NK-92 (cell line): Measurements from ENCODE around the gene OR2V1.
"Not testable (repeated sequence)": the region's sequence is repeated elsewhere in the genome, so short reads cannot be mapped to it uniquely, and the experiment has no call there.

ENCODE experiments used
- DNase-seq: peaks from one replicate; lab custom pipeline; 2025; ENCODE audit not compliant: unreplicated experiment; lab: John Stamatoyannopoulos, UW

The OR2V1 gene

DNA sequence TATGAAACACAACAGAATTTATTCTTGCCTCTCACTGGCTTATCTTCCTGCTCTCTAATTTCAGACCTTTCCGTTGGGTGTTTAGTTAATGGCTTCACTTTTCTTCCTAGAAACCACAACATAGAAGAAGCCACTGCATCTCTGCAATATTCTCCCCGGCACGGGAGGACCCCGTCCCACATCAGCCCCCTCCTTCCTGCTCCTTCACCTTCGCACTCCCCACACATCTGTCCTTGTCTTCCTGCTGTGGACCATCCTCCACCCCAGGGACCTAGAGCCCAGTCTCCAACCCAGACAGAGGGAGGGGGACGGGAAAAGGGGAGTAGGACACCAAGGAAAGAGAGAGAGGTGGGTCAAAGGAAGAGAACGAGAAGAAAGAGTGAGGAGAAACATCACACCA is 1.4 kb downstream of the OR2V1 start:
- no peak for DNase-seq

DNA sequence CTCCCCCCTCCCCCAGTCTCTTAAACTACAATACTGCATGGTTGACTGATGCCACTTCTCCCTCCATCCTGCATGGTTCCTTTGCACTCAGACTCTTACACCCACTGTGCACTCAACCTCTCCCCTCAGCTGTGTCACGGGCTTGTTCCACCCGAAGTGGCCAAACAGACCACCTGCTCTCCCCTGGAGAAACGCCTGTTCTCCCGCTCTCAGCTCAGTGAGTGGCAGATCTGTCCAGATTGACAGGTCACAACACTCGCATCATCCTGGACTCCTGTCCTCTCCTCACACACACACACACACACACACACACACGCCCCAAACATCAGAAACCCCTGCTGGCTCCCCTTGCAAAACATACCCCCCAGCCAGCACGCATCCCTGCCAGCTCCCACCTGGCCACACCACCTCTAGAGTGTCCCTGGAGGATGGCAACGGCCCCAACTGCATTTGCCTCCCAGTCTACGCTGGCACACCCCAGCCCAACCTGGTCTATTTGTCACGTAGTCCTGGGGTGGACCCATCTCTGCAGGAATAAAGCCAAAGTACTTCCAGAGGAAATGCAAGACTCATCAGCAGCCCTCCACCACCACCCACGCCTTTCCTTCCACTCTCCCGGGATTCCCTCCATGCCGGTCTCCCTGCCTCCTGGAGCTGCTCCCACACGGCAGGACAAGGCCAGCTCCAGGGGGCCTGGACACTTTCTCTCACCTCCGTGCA is 2.9 kb downstream of the OR2V1 start:
- no peak for DNase-seq

DNA sequence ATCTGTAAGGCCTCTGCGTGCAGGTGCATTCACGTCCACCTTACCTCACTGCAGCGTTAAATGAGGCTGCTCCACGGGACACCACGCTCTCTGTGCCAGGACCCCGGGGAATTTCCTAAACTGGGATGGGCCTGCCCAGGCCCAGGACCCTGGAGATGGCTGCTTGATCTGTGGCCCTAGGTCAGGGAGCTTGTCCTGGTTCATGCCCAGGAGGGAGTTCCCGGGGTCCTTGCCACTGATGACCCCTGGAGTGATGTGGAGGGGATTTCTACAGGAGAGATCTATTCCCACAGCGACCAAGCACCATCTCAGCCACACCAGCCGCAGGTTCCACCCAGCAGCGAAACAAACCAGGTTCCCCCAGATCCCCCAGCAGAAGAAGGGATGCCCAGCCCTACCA is 3.5 kb downstream of the OR2V1 start:
- DNase-seq: no peak

DNA sequence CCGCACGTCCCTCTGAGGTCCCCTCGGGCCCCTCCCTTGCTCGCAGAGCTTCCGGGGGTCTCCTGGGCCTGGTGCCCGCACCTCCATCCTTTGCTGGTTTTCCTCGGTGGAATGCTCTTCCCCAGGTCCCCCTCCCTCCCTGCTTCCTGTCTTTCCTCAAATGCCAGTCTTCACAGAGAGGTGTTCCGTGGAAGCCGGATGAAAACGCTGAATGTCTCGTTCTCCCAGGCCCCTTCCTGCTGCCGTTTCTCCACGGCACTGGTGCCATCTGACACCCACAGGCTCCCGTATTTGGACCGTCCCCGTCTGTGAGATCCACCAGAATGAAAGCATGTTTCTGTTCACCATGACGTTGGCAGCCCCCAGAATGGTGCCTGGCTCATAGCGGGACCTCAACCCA is 4.1 kb downstream of the OR2V1 start:
- DNase-seq: no peak

DNA sequence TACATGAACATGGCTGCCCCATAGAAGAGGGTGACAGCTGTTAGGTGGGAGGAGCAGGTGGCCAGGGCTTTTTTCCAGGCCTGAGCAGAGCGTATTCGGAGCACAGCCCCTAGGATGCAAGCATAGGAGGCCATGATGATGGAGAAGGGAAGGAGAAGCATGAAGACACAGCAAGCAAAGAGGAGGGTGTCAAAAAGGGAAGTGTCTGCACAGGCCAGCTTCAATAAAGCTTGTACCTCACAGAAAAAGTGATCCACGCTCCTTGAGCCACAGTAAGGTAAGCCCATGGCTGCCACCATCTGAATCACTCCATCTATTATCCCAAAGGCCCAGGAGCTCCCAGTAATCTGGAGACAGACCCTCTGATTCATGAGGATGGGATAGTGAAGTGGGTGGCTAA is 6.4 kb downstream of the OR2V1 start:
- DNase-seq: no peak

DNA sequence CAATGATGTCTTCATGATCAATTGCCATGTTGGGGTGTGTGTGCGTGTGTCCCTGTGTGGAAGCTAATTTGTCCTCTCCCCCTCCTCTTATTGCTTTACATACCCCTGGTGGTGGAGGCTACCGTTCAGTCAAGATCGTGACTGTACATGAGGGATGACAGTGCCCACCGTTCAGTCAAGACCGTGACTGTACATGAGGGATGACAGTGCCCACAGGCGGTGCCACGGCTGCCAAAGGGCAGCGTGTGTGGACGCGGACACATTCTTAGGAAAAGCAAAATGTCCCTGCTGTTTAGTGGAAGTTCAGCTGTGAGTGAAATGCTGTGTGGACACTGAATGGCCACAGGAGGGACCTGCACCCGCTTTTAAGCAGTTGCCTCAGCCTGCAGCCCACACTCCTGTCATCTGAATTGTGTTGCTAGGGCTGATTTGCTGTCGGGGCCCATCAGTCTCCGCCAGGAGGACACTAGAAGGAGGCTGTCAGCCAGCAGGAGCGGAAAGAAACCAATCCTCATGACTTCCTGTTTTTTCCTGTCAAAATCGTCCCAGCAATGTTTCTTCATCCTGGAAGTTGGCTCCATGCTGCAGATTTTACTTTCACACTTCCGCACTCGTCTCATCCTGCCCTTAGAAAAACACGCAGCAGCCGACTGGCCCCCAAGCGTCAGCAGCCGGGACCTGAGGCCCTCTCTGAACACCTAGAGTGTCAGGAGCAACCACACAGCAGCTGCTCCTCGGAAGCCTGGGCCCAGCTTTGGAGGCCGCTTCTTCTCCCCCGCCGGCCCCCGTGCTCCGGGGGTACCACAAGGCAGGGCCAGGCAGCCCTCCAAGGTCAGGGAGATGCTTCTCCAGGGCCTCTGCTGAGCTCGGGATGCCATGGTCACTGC is 9.1 kb downstream of the OR2V1 start:
- no peak for DNase-seq

DNA sequence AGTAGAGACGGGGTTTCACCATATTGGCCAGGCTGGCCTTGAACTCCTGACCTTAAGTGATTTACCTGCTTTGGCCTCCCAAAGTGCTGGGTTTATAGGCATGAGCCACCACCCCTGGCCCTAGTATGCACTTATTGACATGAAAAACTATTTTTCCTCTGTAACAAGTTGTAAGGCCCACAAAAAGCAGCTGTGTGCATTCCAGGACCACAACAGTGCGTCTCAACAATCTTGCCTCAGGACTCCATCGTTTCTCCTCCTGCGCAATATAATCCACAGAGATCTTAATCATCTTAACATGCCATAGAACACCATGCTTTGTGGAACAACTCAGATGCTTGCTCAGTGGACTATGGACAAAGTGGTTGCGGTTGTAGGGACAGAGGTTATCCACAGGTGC is 10.2 kb downstream of the OR2V1 start:
- DNase-seq: no peak

DNA sequence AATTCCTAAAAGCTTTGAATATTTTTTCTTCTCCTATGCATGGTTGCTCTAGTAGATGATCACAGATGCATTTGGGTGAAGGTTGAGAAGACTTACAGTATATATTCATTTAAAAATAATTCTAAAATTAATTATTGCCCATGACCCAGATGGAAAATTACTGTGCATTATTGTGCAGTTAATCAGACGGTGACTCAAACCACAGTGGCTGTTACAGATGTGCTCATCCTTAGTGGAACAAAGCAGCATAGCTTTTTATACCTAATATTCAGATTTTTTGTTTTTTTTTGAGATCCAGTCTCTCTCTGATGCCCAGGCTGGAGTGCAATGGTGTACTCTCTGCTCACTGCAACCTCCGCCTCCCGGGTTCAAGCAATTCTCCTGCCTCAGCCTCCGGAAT is 10.7 kb downstream of the OR2V1 start:
- DNase-seq: no peak

DNA sequence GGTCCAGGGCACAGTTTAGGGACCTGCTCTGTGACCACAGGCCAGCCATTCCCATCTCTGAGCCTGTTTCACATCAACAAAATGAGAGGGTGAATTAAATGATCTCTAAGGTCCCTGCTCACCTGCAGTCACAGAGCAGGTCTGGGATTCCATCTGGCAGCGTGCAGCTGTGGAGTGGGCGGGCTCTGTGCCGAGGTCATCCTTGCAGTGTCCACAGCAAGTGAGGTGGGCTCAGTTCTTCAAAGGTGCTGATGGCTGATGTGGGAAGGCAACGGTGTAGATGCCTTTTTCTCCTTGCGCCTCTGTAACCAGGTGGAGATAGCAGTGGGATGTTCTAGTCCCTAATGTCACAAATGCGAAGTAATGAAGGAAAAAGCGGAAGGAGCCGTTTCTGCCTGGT is 11.9 kb downstream of the OR2V1 start:
- DNase-seq: no peak

DNA sequence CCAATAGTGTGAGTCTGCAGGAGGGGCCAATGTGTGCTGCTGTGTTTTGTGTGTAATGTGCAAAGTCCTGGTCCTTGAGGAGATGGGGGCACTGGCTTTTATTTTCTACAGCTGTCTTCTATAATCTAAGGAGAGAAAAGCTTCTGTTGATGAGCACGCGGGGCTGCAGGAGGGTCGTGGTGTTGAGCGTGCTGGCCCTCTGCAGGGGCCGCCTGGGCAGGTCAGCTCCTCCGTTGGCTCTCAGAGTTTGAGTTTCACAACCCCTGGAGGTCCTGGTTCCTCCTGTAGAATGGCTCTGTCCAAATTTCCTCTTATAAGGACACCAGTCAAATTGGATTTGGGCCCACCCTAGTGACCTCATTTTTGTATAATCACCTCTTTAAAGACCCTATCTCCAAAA is 12.6 kb downstream of the OR2V1 start:
- DNase-seq: no peak

DNA sequence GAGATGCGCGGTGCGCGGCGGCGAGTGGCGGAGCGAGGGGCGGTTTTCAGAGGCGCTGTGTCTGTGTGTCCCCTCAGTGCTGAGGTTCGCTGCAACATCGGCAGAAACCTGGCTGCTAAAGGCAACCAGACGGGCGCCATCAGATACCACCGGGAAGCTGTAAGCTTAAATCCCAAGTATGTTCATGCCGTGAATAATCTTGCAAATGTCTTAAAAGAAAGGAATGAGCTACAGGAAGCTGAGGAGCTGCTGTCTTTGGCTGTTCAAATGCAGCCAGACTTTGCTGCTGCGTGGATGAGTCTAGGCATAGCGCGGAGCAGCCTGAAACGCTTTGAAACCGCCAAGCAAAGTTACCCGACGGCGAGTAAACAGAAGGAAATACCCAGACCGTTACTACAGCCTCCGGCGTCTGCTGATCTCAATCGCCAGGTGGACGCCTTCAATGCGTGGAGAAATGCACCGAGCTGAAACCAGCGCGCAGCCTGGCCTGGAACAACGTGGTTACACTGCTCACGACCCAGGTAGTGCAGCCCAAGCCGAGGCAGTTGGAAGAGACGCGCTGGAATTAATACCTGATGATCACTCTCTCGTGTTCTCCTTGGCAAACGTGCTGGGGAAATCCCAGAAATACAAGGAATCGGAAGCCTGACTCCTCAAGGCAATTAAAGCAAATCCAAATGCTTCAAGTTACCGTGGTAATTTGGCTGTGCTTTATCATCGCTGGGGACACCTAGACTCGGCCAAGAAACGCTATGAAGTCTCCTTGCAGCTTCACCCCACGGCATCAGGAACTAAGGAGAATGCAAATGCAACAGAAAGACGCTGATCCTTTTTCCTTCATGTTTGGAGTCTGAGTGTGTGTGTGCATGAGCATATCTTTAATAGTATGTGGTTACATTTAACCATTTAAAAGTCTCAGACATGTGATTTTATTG is 15.9 kb downstream of the OR2V1 start:
- no peak for DNase-seq

DNA sequence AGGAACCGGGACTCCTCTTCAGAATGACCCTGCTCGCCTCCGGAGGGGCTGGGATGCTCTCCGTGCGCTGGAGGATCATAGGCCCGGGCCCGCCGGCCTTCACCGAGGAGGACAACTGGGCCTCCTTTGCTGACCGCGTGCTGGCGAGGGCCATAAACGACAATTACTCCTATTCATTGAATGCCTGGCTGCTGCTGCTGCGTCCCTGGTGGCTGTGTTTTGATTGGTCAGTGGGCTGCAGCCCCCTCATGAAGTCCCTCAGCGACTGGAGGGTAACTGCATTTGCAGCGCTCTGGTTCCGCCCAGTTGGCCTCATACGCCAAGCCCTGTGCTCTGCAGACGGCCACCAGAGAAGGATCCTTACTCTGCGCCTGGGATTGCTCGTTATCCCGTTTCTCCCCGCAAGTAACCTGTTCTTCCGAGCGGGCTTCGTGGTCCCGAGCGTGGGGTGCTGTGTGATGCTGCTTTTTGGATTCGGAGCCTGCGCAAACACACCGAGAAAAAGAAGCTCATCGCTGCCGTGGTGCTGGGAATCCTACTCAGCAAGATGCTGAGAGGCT is 16.6 kb downstream of the OR2V1 start:
- DNase-seq: no peak

DNA sequence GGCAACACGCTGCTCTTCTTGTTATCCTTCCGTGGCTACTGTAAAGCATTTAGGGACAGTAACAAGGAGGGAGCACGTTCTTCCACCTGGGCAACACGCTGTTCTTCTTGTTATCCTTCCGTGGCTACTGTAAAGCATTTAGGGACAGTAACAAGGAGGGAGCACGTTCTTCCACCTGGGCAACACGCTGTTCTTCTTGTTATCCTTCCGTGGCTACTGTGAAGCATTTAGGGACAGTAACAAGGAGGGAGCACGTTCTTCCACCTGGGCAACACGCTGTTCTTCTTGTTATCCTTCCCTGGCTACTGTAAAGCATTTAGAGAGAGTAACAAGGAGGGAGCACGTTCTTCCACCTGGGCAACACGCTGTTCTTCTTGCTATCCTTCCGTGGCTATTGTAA is 17.4 kb downstream of the OR2V1 start:
- not testable (repeated sequence) for DNase-seq

DNA sequence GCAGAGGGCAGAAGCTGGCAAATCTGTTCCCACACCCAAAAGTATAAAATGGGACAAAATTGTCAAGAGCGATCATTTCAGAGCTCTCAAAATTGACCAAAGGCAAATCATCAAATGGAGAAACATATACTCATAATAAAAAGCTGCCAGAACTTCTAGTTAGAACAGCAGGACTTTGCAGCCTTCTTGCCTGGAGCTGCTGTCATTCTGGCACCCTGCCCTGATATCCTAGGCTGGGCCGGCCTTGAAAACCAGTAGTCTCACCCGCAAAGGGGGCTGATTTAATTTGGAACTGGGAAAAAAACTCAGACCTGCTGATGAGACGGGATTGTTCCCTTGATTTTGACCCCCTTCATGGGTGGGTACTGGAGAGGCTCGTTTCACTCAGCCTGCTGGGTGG is 18.5 kb downstream of the OR2V1 start:
- DNase-seq: no peak

DNA sequence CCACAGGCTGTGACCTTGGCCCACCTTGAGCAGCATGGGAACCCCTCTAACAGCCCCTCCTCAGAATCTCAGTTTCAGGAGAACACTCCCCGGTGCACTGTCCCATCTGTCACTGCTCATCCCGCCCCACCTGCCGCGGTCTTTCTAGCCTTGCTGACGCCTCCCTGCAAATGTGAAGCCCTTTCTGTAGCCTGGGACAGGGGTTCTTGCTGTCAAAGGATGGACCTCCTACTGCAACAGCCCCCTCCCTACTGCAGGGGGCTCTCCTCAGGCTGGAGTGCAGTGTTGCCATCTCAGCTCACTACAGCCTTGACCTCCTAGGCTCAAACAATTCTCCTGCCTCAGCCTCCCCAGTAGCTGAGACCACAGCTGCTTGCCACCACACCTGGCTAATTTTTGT is 20.0 kb downstream of the OR2V1 start:
- DNase-seq: no peak

DNA sequence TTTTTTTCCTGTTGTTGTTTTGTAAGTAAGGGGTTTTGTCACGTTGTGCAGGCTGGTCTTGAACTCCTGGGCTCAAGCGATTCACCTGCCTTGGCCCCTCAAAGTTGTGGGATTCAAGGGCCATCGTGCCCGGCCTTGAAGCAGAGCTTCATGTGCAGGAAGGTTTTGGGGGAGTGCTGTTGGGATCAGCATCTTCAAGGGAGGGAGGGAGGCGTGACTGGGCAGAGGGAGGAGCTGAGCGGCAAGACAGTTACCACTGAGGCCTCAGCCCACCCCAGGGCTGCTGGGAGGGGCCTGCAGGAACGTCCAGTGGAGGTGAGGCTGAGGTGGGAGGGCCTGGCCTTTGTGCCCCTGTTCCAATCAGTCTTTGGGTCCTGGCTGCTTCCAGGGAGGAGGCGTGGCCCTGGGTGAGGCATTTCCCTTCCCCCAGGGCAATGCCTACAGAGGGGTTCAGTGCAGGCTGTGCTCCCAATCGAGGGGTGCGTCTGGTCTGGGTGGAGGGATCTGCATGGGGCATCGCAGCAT is 21.4 kb downstream of the OR2V1 start:
- DNase-seq: no peak

DNA sequence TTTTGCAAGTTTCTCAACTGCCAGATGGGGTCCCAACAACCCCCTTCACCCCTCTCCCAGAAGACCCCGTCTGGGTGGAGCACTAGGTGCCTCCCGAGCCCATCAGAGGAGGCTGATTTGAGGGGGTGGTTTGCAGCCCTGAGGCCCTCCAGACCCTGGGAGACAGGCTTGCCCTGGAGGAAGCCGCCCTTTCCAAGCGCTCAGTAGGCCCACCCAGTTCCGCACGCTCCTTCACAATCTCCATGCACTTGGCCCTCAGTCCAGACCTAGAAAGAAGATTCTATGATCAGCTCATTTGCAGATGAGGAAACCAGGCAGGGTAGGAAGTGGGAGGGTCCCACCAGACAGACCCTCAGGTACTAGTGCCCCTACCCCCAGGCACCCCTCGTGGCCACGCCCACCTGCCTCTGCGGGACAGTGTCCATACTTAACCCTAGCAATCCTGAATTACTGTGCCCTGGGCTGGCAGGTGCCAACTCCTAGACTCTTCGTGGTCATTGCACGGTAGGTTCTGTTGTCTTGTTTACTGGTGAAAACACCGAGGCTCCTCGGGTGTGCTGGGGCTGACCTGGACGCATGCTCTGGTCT is 22.3 kb downstream of the OR2V1 start:
- DNase-seq: no peak

DNA sequence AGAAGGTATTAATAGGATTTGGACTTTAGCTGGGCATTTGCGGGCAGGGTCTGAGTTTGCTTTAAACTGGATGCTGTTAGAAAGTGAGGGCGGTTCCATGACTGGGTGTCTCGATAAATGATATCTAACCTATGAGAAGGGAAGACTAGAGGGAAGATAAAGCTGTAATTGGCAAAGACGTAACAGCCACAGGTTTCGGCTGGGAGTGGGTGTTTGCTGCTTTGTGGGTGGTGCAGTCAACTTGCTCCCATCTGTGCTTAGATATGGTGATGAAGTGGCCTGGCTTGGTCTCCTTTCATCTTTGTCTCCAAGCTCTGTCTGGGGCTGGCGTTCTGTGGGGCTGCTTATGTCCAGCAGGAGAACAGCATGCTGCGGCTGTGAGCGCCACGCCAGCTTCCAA is 23.3 kb downstream of the OR2V1 start:
- no peak for DNase-seq

DNA sequence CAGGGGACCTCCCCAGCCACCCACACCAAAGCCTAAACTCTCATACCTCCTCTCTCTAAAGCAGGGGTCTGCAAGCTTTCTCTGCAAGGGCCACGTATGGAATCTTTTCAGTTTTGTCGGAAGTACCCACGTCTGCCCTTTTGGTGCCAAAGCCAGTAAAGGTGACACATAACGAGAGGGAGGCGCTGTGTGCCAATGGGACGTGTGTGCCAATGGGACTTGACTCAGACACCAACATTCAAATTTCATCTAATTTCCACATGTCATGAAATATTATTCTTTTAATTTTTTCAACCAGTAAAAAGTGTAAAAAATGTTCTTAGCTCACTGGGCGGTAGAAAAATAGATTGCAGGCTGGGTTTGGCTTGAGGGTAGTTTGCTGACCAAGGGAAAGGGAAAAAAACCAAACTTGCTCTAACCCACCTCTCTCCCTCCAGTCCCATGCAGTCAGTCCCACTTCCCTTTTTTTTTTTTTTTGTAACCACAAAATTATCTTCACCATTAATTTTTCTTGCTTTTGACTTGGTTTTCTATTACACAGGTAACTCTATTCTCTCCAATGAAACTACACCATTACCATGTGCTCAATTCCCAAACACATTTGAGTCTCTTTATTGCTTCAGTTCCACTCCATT is 25.5 kb downstream of the OR2V1 start:
- DNase-seq: no peak
